ENCODE measurements around the gene ARL3.

Gene ARL3

DNA sequence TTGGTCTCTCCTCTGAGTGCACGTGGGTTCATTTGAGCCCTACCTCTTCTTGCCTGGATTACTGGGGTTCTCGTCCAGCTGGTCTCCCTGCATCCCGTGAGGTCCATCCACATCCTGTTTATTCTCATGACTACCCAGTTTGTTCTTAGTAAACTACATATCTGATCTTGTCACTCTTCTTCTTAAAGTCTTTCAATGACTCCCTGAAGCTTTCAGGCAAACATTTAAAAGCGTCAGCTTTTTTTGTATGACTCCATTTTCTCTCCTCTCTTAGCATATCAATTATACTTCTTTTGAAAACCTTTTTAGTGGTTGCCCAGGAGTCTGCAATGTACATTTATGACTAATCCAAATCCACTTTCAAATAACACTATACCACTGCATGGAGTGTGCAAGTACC, 7.8 kb upstream of the ARL3 start:
- no peak overlapping the region for H3K4me3 ChIP-seq (ENCODE audit: low read depth in 1 of 2, low read length in 2 of 2)
- H2AFZ ChIP-seq (ENCODE audit: low read depth, low read length), result no peak overlapping the region
- H3K36me3 ChIP-seq (ENCODE audit: insufficient read depth, low read length), result peaks cover 31% of the 10 kb centered on the region
- TF ChIP-seq, protein P1, sequence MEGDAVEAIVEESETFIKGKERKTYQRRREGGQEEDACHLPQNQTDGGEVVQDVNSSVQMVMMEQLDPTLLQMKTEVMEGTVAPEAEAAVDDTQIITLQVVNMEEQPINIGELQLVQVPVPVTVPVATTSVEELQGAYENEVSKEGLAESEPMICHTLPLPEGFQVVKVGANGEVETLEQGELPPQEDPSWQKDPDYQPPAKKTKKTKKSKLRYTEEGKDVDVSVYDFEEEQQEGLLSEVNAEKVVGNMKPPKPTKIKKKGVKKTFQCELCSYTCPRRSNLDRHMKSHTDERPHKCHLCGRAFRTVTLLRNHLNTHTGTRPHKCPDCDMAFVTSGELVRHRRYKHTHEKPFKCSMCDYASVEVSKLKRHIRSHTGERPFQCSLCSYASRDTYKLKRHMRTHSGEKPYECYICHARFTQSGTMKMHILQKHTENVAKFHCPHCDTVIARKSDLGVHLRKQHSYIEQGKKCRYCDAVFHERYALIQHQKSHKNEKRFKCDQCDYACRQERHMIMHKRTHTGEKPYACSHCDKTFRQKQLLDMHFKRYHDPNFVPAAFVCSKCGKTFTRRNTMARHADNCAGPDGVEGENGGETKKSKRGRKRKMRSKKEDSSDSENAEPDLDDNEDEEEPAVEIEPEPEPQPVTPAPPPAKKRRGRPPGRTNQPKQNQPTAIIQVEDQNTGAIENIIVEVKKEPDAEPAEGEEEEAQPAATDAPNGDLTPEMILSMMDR (IDR thresholded peaks at IDR 0.05; ENCODE audit: borderline replicate concordance, extremely low read depth, low read length, poor library complexity, severe bottlenecking), result no peak
- no peak for TF ChIP-seq EZH2 (IDR thresholded peaks at IDR 0.05; ENCODE audit: borderline replicate concordance, low read depth, low read length, severe bottlenecking)
- H3K4me2 ChIP-seq (ENCODE audit: insufficient read depth, low read length), result no peak overlapping the region
- no peak overlapping the region for H3K9ac ChIP-seq (ENCODE audit: low read depth, low read length)
- peaks cover 53% of the 10 kb centered on the region for H3K79me2 ChIP-seq (ENCODE audit: insufficient read depth, low read length)
- no peak for DNase-seq
- peaks cover 17% of the 10 kb centered on the region; the same call in 1 of the 2 replicates for H4K20me1 ChIP-seq (ENCODE audit: insufficient read depth, low read length)
- H3K9me3 ChIP-seq (ENCODE audit: insufficient read depth, low read length, severe bottlenecking), result no peaks in the 10 kb centered on the region
- peaks cover 16% of the 10 kb centered on the region for H3K4me1 ChIP-seq (ENCODE audit: insufficient read depth, low read length)
- H3K27me3 ChIP-seq (ENCODE audit: insufficient read depth, low read length, poor library complexity), result no peaks in the 10 kb centered on the region
- no peak for ATAC-seq (ENCODE audit: insufficient read depth, low read depth)
- no peak overlapping the region for H3K27ac ChIP-seq (ENCODE audit: low read length)

DNA sequence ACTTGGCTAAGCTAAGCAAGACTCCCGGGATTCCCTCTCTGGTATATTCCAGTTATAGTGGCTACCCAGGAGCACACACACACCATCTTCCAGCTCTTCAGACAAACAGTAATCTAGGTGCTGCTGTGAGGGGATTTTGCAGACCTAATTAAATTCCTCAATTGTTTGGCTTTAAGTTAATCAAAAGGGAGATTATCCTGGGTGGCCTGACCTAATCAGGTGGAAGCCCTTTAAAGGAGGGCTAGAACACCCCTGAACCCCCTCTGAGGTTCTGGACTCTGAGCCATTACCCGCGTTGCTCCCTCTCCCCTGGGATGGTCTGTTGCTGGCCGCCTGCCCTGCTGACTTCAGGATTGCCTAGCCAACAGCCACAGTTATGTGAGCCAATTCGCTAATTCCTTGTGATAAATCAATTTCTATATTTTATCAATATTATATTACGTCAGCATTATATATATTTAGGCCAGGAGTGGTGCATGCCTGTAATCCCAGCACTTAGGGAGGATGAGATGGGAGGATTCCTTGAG, 6.6 kb upstream of the ARL3 start:
- H2AFZ ChIP-seq (ENCODE audit: low read depth, low read length), result no peak overlapping the region
- peaks cover 26% of the 10 kb centered on the region for H3K4me1 ChIP-seq (ENCODE audit: insufficient read depth, low read length)
- no peaks in the 10 kb centered on the region for H3K27me3 ChIP-seq (ENCODE audit: insufficient read depth, low read length, poor library complexity)
- H3K79me2 ChIP-seq (ENCODE audit: insufficient read depth, low read length), result peaks cover 64% of the 10 kb centered on the region
- no peak overlapping the region for H3K9ac ChIP-seq (ENCODE audit: low read depth, low read length)
- TF ChIP-seq EZH2 (IDR thresholded peaks at IDR 0.05; ENCODE audit: borderline replicate concordance, low read depth, low read length, severe bottlenecking), result no peak
- TF ChIP-seq, protein P1 (IDR thresholded peaks at IDR 0.05; ENCODE audit: borderline replicate concordance, extremely low read depth, low read length, poor library complexity, severe bottlenecking), result no peak
- no peak overlapping the region for H3K4me2 ChIP-seq (ENCODE audit: insufficient read depth, low read length)
- H3K9me3 ChIP-seq (ENCODE audit: insufficient read depth, low read length, severe bottlenecking), result no peaks in the 10 kb centered on the region
- DNase-seq (no peak), ATAC-seq (ENCODE audit: insufficient read depth, low read depth) (no peak)
- no peak overlapping the region for H3K4me3 ChIP-seq (ENCODE audit: low read depth in 1 of 2, low read length in 2 of 2)
- H4K20me1 ChIP-seq (ENCODE audit: insufficient read depth, low read length), result peaks cover 16% of the 10 kb centered on the region; the same call in 1 of the 2 replicates
- peaks cover 26% of the 10 kb centered on the region for H3K36me3 ChIP-seq (ENCODE audit: insufficient read depth, low read length)
- no peak overlapping the region for H3K27ac ChIP-seq (ENCODE audit: low read length)

DNA sequence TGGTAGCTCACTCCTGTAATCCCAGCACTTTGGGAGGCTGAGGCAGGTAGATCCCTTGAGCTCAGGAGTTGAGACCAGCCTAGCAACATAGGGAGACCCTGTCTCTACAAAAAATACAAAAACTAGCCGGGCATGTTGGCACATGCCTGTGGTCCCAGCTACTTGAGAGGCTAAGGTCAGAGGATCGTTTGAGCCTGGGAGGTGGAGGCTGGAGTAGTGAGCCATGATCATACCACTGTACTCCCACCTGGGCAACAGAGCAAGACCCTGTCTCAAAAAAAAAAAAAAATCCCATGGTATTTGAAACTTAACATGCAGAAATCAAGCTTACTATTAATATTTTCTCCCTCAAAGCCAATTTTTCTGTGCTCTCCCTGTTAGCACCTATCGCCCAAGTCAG, 6.1 kb upstream of the ARL3 start:
- DNase-seq, result no peak
- Histone ChIP-seq H3K9ac (ENCODE audit: low read depth, low read length) (no peak overlapping the region), H3K4me3 (ENCODE audit: low read depth in 1 of 2, low read length in 2 of 2) (no peak overlapping the region), H3K9me3 (ENCODE audit: insufficient read depth, low read length, severe bottlenecking) (no peaks in the 10 kb centered on the region), H3K36me3 (ENCODE audit: insufficient read depth, low read length) (peaks cover 26% of the 10 kb centered on the region), H3K27ac (ENCODE audit: low read length) (no peak overlapping the region), H2AFZ (ENCODE audit: low read depth, low read length) (no peak overlapping the region), H3K27me3 (ENCODE audit: insufficient read depth, low read length, poor library complexity) (no peaks in the 10 kb centered on the region), H3K79me2 (ENCODE audit: insufficient read depth, low read length) (peaks cover 69% of the 10 kb centered on the region), H4K20me1 (ENCODE audit: insufficient read depth, low read length) (peaks cover 18% of the 10 kb centered on the region; the same call in 1 of the 2 replicates), H3K4me2 (ENCODE audit: insufficient read depth, low read length) (no peak overlapping the region), H3K4me1 (ENCODE audit: insufficient read depth, low read length) (peaks cover 31% of the 10 kb centered on the region)
- no peak for ATAC-seq (ENCODE audit: insufficient read depth, low read depth)
- no peak for TF ChIP-seq EZH2 (IDR thresholded peaks at IDR 0.05; ENCODE audit: borderline replicate concordance, low read depth, low read length, severe bottlenecking)
- TF ChIP-seq, protein P1 (IDR thresholded peaks at IDR 0.05; ENCODE audit: borderline replicate concordance, extremely low read depth, low read length, poor library complexity, severe bottlenecking), result no peak

Data from DND-41 (cell line).